ENCODE results near the gene PAPPA2.

PAPPA2 gene

DNA sequence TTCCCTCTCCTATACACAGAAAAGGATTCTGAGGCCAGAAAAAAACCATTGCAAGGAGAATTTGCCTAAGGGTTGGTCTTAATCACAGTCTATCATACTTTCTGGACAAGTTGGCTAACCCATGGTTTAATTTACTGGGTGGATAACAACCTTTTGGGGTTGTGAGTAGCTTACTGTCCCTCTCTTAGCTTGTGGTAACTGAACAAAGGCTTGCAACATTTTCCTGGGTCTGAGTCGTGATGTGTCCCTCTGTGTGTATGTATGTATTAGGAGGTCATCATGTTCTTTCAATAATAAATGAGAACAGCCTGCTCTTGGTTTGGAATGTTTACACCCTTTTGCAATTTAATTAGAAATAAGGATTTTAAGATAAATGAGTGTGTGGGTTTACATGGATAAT, 36.7 kb downstream of the PAPPA2 start:
- DNase-seq (ENCODE audit: low read depth): no peak
- no peak overlapping the region for H3K4me3 ChIP-seq (ENCODE audit: low read depth, low read length)
- TF ChIP-seq, protein P1, sequence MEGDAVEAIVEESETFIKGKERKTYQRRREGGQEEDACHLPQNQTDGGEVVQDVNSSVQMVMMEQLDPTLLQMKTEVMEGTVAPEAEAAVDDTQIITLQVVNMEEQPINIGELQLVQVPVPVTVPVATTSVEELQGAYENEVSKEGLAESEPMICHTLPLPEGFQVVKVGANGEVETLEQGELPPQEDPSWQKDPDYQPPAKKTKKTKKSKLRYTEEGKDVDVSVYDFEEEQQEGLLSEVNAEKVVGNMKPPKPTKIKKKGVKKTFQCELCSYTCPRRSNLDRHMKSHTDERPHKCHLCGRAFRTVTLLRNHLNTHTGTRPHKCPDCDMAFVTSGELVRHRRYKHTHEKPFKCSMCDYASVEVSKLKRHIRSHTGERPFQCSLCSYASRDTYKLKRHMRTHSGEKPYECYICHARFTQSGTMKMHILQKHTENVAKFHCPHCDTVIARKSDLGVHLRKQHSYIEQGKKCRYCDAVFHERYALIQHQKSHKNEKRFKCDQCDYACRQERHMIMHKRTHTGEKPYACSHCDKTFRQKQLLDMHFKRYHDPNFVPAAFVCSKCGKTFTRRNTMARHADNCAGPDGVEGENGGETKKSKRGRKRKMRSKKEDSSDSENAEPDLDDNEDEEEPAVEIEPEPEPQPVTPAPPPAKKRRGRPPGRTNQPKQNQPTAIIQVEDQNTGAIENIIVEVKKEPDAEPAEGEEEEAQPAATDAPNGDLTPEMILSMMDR (conservative IDR thresholded peaks at IDR 0.05; ENCODE audit: low read depth, low read length): no peak

DNA sequence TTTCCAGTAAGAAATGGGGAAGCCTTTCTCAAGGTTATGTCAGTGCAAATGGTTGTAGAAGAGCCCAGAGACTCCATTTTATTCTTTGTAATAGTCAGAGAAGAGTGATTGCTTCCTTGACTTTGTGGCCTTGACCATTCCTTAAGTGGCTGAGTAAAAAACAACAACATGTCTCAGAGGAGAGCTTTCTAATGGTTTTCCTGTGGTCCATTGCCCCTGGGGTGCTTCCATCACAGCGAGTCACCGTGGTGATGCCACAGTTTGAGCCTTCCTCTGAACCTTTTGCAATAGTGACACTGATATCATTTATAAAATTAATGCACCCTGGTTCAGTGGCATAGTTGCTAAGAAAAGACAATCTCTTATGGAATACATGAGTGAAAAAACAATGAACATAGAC, 38.6 kb downstream of the PAPPA2 start:
- no peak for DNase-seq (ENCODE audit: low read depth)
- TF ChIP-seq, protein P1 (conservative IDR thresholded peaks at IDR 0.05; ENCODE audit: low read depth, low read length): no peak
- H3K4me3 ChIP-seq (ENCODE audit: low read depth, low read length): no peak overlapping the region

DNA sequence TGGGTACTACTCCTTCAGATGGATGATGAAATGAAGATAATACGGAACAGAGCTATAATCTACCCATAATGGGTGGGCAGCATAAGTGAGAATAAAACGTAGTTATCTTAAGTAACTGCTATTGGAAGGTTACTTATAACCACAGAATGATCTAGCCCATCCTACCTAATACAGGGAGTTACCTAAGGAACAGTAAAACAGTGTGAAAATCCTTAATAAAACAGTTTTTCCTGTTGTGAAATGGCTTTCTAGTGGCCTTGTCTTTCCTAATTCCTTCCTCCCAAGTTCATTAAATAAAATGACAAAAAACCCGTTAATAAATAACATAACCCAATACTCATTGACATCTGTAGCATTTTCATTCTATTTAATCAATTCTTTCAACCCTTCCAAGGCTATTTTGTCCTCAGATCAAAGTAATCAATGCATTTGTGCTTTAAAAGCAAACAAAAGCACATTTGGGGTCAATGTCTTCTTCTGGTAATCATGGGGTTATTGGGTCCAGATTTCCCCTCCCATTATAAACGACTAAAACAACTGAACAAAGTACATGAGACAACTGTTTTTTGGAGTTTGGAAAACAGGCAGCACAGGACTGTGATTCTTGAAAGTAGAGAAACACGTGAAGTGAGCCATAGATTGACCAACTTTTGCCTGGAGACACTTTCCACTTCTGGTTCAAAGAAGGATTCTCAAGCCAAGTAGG, 42.0 kb downstream of the PAPPA2 start:
- DNase-seq (ENCODE audit: low read depth): no peak
- H3K4me3 ChIP-seq (ENCODE audit: low read depth, low read length): no peak overlapping the region
- TF ChIP-seq, protein P1 (conservative IDR thresholded peaks at IDR 0.05; ENCODE audit: low read depth, low read length): no peak

DNA sequence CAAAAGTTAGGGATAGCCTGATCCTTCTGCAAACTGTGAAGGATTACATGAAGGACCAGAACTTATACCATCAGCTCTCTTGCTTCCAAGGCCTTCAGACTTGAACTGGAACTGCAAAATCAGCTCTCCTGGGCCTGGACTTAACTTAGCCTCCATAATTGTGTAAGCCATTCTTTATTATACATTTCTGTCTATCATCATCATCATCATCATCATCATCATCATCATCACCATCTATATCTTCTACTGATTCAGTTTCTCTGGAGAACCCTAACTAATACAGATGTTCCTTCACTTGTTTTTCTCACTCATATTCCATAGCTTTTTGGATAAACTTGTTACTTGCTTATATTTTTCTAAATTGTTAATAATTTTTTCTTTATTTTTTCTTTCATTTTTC, 50.0 kb downstream of the PAPPA2 start:
- TF ChIP-seq, protein P1 (conservative IDR thresholded peaks at IDR 0.05; ENCODE audit: low read depth, low read length): no peak
- no peak for DNase-seq (ENCODE audit: low read depth)
- no peak overlapping the region for H3K4me3 ChIP-seq (ENCODE audit: low read depth, low read length)

DNA sequence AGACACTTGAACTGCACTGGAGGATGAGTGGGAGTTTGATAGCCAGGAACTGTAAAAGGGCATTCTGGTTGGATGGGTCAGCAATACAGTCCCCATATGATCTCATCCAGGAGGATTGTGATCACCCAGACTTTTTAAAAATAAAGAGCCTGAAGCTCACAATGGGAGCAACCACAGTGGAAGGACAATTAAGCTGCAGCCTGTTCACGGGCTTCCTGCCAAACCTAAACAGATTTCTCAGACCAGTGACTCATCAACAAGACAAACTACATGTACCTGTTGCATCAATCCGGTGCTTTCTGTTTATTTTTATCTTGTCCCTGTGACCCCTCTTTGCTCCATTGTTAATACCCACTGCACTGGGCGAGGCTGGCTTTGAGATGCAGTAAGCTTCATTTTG, 52.3 kb downstream of the PAPPA2 start:
- peak; percentile 28 for DNase-seq (ENCODE audit: low read depth)
- TF ChIP-seq, protein P1 (conservative IDR thresholded peaks at IDR 0.05; ENCODE audit: low read depth, low read length): no peak

DNA sequence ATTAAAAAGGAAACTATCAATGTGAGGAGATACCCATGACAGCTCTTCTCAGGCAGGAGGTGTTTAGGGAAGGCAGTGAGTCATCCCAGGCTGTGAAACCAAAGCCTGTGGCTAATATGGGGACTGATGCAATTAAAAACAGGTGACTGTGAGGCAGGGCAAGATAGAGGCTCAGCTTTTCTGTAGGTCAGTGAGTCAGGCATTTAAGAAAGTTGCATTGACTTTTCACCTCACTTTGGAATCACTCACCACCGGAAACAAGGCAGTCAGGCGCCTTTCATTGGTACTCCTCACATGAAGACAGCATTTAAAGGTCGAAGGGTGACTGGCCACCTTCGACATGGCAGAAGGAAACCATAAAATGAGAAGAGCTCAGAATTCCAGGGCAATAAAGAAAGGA, 54.5 kb downstream of the PAPPA2 start:
- H3K4me3 ChIP-seq (ENCODE audit: low read depth, low read length): no peak overlapping the region
- DNase-seq (ENCODE audit: low read depth): peak; percentile 9
- TF ChIP-seq, protein P1 (conservative IDR thresholded peaks at IDR 0.05; ENCODE audit: low read depth, low read length): no peak

More for the DNA sequence above, 52.3 kb downstream of the PAPPA2 start:
- no peak overlapping the region for H3K4me3 ChIP-seq (ENCODE audit: low read depth, low read length)

DNA sequence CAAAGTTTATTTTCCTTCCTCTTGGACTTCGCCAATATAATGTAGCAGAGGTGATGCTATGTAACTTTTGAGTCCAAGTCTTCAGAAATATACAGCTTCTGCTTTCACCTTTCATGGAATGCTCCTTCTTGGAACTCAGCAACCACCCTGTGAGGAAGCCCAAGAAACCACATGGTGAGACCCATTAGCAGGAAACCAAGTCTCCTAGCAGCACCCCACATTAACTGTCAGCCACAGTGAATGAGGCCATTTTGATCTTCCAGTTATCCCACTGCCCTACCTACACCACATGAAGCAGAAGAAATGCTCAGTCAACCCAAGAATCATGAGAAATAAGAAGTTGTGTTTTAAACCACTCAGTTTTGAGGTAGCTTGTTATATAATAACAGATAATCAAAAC, 58.2 kb downstream of the PAPPA2 start:
- TF ChIP-seq, protein P1 (conservative IDR thresholded peaks at IDR 0.05; ENCODE audit: low read depth, low read length): no peak
- H3K4me3 ChIP-seq (ENCODE audit: low read depth, low read length): no peak overlapping the region
- no peak for DNase-seq (ENCODE audit: low read depth)
